Body of pancreas (tissue), 4 donors: ENCODE measurements around the gene ITGAX.

Experiments used
- CTCF ChIP-seq, 7 experiments: fragments of 450-650 bp in 4 of 7; fragments of 200-600 bp in 3 of 7; sonication (generic) in 3 of 7; IDR thresholded peaks; one replicate each; pipeline ENCODE4 v1.5.1; 2016 to 2019; ENCODE audit warnings: antibody characterized with exemption in 7 of 7
- POLR2A ChIP-seq, 3 donors: fragments of 450-650 bp; IDR thresholded peaks; one replicate each; pipeline ENCODE4 v1.6.1; 2016; ENCODE audit warnings: antibody characterized with exemption in 3 of 3, mild to moderate bottlenecking in 2 of 3

GRCh38 chr16:31382485-31383161, 27.6 kb downstream of the ITGAX start:
- TF ChIP-seq CTCF (IDR thresholded peaks at IDR 0.05) (peak; percentile 45 to 79 (median 71)), POLR2A (IDR thresholded peaks at IDR 0.05) (no peak)
